ENCODE results near the gene ST3GAL2. TPM values are rescaled to one million over a fixed set of nuclear protein-coding genes. Genes with fewer than 3 reads are reported as not detected.
"Not testable (repeated sequence)": the region's sequence is repeated elsewhere in the genome, so short reads cannot be mapped to it uniquely, and the experiment has no call there.

The ST3GAL2 gene
- total RNA-seq, 1 donor, result 42.7 TPM

- no peak for TF ChIP-seq CTCF (IDR thresholded peaks at IDR 0.05; ENCODE audit: insufficient read depth, low read depth, low read length)
- H3K4me3 ChIP-seq (ENCODE audit: low read depth, low read length), result no peak overlapping the region
- DNase-seq (ENCODE audit: low read depth), result no peak
Measured at GRCh38 chr16:70412385-70412784, 26.5 kb downstream of the ST3GAL2 start.

DNA sequence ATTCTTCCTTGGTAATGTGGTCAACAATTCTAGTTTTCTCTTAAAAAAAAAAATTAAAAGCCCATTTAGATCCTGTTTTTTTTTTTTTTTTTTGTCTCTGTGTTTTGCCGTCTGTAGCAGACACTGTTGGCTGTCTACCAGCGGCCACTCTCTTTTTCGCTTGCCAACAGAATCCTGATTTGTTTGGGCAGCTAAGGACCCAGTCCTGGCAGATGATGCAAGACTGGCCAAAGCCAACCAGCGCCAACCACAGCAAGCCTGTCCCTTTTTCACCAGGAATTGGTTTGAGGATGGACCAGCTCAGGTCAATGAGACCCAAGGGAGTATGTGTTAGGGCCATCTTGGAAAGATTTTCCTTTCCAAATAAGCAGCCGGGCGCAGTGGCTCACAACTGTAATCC, 28.2 kb downstream of the ST3GAL2 start:
- DNase-seq (ENCODE audit: low read depth), result no peak

DNA sequence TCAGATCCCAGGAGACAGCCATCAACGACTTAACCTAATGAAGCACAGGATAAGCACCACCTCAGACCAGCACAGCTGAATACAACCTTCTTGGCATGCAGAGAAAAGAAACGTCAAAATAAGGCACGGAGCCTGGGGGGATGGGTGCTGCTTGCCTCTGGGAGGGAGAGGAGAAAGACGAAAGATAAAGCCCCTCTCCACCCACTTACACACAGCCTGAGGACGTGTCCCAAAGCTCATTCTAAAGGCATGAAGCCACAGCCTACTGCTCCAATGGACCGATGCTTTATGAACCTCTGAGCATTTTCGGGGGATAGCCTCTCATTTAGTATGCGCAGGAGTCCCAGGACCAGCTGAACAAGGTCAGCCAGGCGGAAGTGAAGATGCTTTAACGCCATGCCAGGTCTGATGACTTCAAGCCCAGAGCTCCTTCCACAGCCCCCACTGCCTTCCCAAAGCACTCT, 31.1 kb downstream of the ST3GAL2 start:
- no peak for DNase-seq (ENCODE audit: low read depth)
- TF ChIP-seq CTCF (IDR thresholded peaks at IDR 0.05; ENCODE audit: insufficient read depth, low read depth, low read length), result no peak
- H3K4me3 ChIP-seq (ENCODE audit: low read depth, low read length), result no peak overlapping the region

More for the DNA sequence above, 28.2 kb downstream of the ST3GAL2 start:
- no peak overlapping the region for H3K4me3 ChIP-seq (ENCODE audit: low read depth, low read length)
- no peak for TF ChIP-seq CTCF (IDR thresholded peaks at IDR 0.05; ENCODE audit: insufficient read depth, low read depth, low read length)

GRCh38 chr16:70406104-70406503, 32.8 kb downstream of the ST3GAL2 start:
- H3K4me3 ChIP-seq (ENCODE audit: low read depth, low read length); DNase-seq (ENCODE audit: low read depth): not testable (repeated sequence)

DNA sequence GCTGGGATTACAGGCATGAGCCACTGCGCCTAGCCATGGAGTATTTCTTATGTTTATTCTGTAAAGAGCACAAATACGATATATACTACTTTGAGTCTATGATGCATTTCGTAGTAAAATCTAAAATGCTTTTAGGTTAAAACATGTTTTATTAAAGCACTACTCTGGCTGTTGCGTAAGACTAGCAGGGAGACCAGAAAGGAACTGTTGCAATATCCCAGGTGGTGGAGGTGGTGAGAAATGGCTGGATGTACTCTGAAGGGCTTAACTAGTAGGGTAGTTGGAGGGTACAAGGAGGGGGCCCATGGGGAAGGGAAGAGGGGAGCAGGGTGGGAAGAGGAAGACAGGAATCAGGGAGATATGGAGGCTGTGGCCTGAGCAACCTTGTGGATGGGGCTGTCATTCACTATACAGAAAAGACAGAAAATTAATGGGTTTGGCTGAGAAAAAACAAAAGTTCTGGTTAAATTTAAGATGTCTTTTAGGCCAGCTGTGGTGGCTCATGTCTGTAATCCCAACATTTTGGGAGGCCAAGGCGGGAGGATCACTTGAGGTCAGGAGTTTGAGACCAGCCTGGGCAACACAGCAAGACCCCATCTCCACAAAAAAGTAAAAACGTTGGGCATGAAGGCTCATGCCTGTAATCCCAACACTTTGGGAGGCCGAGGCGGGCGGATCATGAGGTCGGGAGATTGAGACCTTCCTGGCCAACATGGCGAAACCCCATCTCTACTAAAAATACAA, 35.8 kb downstream of the ST3GAL2 start:
- peak; percentile 91 for DNase-seq (ENCODE audit: low read depth)
- no peak overlapping the region for H3K4me3 ChIP-seq (ENCODE audit: low read depth, low read length)
- no peak for TF ChIP-seq CTCF (IDR thresholded peaks at IDR 0.05; ENCODE audit: insufficient read depth, low read depth, low read length)

- no peak for TF ChIP-seq CTCF (IDR thresholded peaks at IDR 0.05; ENCODE audit: insufficient read depth, low read depth, low read length)
- DNase-seq (ENCODE audit: low read depth), result no peak
- H3K4me3 ChIP-seq (ENCODE audit: low read depth, low read length), result no peak overlapping the region
Measured at GRCh38 chr16:70399951-70400350, 38.9 kb downstream of the ST3GAL2 start.

DNA sequence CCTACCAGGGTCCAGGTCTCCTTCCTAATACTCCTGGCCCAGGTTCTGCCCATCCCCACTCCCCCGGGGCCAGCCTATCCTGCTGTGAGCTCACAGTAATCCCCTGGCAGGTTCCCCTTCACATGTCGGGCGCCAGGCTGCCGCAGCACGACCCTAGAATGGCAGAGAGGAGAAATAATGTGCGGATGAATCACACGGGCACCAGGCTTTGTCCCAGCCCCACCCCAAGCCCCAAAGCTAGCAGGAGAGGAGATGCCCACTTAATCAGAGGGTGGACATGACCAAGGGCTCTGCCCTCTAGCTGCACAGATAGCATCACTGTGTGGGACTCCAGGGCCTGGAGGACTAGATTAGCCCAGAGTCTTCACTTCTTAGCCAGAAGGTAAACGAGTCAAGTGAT, 39.5 kb downstream of the ST3GAL2 start:
- H3K4me3 ChIP-seq (ENCODE audit: low read depth, low read length), result no peak overlapping the region
- TF ChIP-seq CTCF (IDR thresholded peaks at IDR 0.05; ENCODE audit: insufficient read depth, low read depth, low read length), result no peak
- no peak for DNase-seq (ENCODE audit: low read depth)

Data from fibroblast of villous mesenchyme (primary cell).